ENCODE data around the gene HBM. TPM values are rescaled to one million over a fixed set of nuclear protein-coding genes. Genes with fewer than 3 reads are reported as not detected.

HBM gene
- total RNA-seq, 2 experiments from 2014 or later: not detected

DNA sequence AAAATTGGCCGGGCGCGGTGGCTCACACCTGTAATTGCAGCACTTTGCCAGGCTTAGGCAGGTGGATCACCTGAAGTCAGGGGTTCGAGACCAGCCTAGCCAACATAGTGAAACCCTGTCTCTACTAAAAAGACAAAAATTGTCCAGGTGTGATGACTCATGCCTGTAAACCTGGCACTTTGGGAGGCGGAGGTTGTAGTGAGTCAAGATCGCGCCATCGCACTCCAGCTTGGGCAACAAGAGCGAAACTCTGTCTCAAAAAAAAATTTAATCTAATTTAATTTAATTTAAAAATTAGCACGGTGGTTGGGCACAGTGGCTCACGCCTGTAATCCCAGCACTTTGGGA is 12.9 kb downstream of the HBM start:
- ATAC-seq (ENCODE audit: low read depth) (no peak), DNase-seq (no peak)
- no peak overlapping the region for H3K27ac Mint-ChIP-seq
- no peak overlapping the region for H3K4me3 Mint-ChIP-seq
- POLR2A ChIA-PET: no interaction called here
- H3K4me1 Mint-ChIP-seq: peaks cover 5% of the 10 kb centered on the region
- no peaks in the 10 kb centered on the region for H3K36me3 Mint-ChIP-seq
- peaks cover 47% of the 10 kb centered on the region for H3K27me3 Mint-ChIP-seq
- H3K9me3 Mint-ChIP-seq: no peaks in the 10 kb centered on the region

DNA sequence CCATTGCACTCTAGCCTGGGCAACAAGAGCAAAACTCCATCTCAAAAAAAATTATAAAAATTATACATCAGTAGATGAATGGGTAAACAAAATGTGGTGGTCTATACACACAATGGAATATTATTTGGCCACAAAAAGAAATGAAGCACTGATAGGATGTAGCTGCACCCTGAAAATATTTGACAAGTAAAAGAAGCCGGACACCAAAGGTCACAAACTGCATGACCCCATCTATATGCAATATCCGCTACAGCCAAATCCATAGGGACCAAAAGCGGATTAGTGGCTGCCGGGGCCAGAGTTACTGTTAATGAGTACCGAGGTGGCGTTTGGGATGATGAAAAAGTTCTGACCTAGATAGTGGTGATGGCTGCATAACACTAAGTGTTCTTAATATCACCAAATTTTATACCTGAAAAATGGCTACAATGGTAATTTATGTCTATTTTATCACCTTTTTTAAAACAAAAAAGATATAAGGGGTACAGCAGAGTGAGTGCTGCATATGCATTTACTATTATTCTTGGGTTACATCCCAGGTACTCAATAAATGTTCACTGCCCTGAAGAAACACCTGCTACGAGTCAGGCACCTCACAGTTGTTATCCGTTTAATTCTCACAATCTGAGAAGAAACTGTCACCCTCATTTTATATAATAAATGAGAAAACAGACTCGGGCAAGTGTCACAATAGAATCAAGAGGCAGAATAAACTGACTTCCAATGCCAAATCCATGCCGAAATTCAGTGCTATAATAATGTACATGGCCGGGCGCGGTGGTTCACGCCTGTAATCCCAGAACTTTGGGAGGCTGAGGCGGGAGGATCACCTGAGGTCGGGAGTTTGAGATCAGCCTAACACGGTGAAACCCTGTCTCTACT is 13.7 kb downstream of the HBM start:
- Mint-ChIP-seq H3K9me3 (no peaks in the 10 kb centered on the region), H3K4me1 (peaks cover 5% of the 10 kb centered on the region), H3K27me3 (peaks cover 44% of the 10 kb centered on the region), H3K27ac (no peak overlapping the region), H3K4me3 (peak overlapping the region; percentile 5), H3K36me3 (no peaks in the 10 kb centered on the region)
- ATAC-seq (ENCODE audit: low read depth) (no peak), DNase-seq (no peak)
- POLR2A ChIA-PET: no interaction called here

DNA sequence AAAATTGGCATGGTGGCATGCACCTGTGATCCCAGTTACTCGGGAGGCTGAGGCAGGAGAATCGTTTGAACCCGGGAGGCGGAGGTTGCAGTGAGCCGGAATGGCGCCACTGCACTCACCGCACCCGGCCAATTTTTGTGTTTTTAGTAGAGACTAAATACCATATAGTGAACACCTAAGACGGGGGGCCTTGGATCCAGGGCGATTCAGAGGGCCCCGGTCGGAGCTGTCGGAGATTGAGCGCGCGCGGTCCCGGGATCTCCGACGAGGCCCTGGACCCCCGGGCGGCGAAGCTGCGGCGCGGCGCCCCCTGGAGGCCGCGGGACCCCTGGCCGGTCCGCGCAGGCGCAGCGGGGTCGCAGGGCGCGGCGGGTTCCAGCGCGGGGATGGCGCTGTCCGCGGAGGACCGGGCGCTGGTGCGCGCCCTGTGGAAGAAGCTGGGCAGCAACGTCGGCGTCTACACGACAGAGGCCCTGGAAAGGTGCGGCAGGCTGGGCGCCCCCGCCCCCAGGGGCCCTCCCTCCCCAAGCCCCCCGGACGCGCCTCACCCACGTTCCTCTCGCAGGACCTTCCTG is 14.4 kb downstream of the HBM start, which contains the start of gene HBQ1:
TSS of gene HBQ1 (plus strand) at position 359 of the 575 bp plus-strand sequence. CDS start at position 387, 28 bp downstream.
- Mint-ChIP-seq H3K27ac (no peak within 1 kb of the TSS), H3K9me3 (no peaks in the 10 kb centered on the region), H3K4me1 (no peaks in the 10 kb centered on the region), H3K36me3 (no peaks in the 10 kb centered on the region), H3K27me3 (peaks cover 37% of the 10 kb centered on the region), H3K4me3 (peak within 1 kb of the TSS; percentile 5)
- POLR2A ChIA-PET: no interaction called here
- peak; percentile 70 for DNase-seq
- ATAC-seq (ENCODE audit: low read depth): peak; percentile 10

DNA sequence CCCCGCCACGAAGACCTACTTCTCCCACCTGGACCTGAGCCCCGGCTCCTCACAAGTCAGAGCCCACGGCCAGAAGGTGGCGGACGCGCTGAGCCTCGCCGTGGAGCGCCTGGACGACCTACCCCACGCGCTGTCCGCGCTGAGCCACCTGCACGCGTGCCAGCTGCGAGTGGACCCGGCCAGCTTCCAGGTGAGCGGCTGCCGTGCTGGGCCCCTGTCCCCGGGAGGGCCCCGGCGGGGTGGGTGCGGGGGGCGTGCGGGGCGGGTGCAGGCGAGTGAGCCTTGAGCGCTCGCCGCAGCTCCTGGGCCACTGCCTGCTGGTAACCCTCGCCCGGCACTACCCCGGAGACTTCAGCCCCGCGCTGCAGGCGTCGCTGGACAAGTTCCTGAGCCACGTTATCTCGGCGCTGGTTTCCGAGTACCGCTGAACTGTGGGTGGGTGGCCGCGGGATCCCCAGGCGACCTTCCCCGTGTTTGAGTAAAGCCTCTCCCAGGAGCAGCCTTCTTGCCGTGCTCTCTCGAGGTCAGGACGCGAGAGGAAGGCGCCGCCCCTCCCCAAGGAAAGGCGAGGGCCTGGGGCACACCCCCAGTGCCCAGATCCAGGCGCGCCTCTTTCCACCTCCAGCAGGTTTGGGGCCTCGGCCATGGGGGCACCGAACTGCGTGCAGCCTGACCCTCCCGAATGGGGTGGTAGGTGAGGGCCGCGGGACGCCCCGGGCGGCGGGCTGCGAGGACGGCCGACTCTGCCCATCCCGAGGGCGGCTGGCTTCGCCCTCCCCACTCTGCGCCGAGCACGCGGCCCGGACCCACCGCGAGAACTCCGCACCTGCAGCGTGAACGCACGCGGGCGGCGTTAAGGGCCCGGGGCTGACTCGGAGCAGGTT is 15.1 kb downstream of the HBM start:
- ATAC-seq (ENCODE audit: low read depth): peak; percentile 84
- H3K4me3 Mint-ChIP-seq: no peak overlapping the region
- POLR2A ChIA-PET: interaction anchor here (0.7 kb wide), 1 partner anchor 55 kb away, joined by 4 read pairs; no protein-coding TSS in a partner anchor
- H3K36me3 Mint-ChIP-seq: peaks cover 3% of the 10 kb centered on the region
- H3K9me3 Mint-ChIP-seq: no peaks in the 10 kb centered on the region
- no peak overlapping the region for H3K27ac Mint-ChIP-seq
- H3K27me3 Mint-ChIP-seq: peaks cover 30% of the 10 kb centered on the region
- H3K4me1 Mint-ChIP-seq: no peaks in the 10 kb centered on the region
- peak; percentile 92 for DNase-seq

DNA sequence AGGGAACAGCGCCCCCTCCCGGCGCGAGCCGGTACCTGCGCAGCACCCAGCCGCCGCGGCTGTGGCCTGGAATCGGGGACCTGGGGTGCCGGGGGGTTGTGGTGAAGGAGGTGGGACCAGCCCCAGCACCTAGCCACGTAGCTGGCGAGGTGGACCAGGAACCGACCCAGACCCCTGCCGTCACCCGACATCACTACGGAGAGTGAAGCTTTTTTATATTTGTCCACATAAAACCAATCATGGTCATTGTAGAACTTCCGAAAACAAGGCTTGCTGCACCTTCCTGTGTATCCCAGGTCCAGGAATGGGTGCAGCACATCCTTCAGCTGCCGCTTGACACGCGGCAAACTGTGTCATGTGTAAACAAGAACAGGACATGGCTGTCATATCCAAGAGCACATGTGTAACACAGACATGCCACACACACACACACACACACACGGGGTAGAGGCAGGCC is 15.8 kb downstream of the HBM start:
- no peak overlapping the region for H3K27ac Mint-ChIP-seq
- peaks cover 3% of the 10 kb centered on the region for H3K36me3 Mint-ChIP-seq
- POLR2A ChIA-PET: interaction anchor here (0.5 to 0.7 kb wide), 2 partner anchors 56 to 60 kb away, joined by 4 read pairs; no protein-coding TSS in a partner anchor
- DNase-seq: no peak
- ATAC-seq (ENCODE audit: low read depth): no peak
- no peak overlapping the region for H3K4me3 Mint-ChIP-seq
- H3K9me3 Mint-ChIP-seq: no peaks in the 10 kb centered on the region
- H3K4me1 Mint-ChIP-seq: no peaks in the 10 kb centered on the region
- H3K27me3 Mint-ChIP-seq: peaks cover 28% of the 10 kb centered on the region

DNA sequence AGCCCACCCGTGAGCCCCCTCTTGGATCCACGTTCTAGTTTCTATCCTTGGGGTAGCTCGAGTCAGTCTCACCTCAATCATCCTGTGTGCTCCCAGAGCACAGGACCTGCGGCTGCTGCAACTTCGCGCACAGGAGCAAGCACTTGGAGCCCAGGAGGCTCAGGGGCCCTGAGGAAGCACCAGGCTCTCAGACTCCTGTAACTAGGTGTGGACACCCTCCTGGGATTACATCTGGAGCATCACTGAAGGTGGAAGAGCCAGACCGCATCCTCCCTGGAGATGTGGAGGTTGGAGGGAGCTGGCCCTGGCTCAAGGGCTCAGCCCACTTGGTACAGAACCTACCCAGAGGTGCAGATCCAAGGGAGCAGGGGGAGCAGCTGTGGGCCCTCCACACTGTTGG is 17.2 kb downstream of the HBM start:
- Mint-ChIP-seq H3K4me1 (no peaks in the 10 kb centered on the region), H3K36me3 (peaks cover 4% of the 10 kb centered on the region), H3K9me3 (no peaks in the 10 kb centered on the region), H3K27ac (no peak overlapping the region), H3K27me3 (peaks cover 20% of the 10 kb centered on the region), H3K4me3 (no peak overlapping the region)
- DNase-seq (no peak), ATAC-seq (ENCODE audit: low read depth) (no peak)
- POLR2A ChIA-PET: interaction anchor here (1.4 kb wide), 1 partner anchor 45 kb away, joined by 3 read pairs; the partner anchor contains the start of gene NPRL3

DNA sequence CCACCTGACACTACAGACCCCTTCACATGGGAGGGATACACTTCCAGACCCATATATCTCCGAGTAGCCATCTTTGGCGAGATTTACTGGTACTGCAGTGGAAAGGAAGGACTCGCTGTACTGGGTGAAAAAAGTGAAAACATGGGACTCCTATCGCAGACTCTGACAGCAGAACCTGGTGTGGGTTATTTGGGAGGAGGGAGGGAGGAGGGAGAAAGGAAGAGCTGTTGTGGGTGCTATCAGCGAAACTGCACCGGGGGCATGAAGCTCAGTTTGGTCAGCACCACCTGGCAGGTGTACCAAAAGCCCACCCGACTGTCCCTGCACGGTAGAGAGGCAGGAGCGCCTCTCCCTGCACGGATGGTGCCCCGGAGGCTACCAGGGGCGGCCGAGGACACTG is 19.4 kb downstream of the HBM start:
- Mint-ChIP-seq H3K4me3 (no peak overlapping the region), H3K36me3 (peaks cover 8% of the 10 kb centered on the region), H3K27me3 (no peaks in the 10 kb centered on the region), H3K27ac (no peak overlapping the region), H3K4me1 (peaks cover 5% of the 10 kb centered on the region), H3K9me3 (no peaks in the 10 kb centered on the region)
- DNase-seq (no peak), ATAC-seq (ENCODE audit: low read depth) (no peak)
- POLR2A ChIA-PET: no interaction called here

DNA sequence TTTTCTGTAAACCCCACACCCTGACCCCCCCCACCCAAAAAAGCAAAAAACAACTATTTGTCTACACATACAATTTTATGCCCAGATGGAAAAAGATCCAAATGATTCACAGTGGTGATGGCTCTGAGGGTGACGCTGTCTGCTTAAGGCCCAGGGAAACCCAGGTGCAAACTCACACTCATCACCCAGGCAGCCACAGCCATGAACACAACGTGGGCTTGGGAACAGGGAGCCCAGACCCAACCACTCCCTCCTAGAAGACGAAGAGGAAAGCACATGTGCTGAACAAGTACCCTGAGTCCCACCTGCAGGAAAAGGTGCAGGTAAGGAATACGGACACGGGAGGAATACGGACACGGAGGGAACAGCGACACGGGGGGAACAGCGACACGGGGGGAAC is 19.9 kb downstream of the HBM start:
- no peak for ATAC-seq (ENCODE audit: low read depth)
- peaks cover 5% of the 10 kb centered on the region for H3K4me1 Mint-ChIP-seq
- DNase-seq: no peak
- no peak overlapping the region for H3K4me3 Mint-ChIP-seq
- no peaks in the 10 kb centered on the region for H3K27me3 Mint-ChIP-seq
- H3K27ac Mint-ChIP-seq: no peak overlapping the region
- POLR2A ChIA-PET: no interaction called here
- peaks cover 8% of the 10 kb centered on the region for H3K36me3 Mint-ChIP-seq
- no peaks in the 10 kb centered on the region for H3K9me3 Mint-ChIP-seq

DNA sequence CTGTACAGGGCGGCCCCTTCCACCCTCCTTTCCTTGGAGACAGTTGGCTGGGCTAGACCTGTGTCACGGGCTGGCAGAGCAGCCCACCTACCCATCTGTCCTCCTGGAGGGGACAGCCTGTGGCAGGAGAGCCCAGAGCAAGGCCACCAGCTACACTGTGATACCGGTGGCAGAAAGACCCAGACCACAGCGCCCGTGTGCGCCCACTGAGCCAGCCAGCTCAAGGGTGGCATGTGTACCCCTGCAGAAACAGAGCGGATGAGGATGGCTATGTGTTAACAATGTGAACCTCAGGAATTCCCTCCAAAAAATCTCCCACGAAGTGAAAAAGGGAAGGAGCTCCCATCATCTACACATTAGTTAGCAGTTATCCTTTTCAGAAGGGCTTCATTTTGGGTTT is 21.6 kb downstream of the HBM start:
- POLR2A ChIA-PET: no interaction called here
- no peak for ATAC-seq (ENCODE audit: low read depth)
- H3K36me3 Mint-ChIP-seq: peaks cover 12% of the 10 kb centered on the region
- H3K27ac Mint-ChIP-seq: no peak overlapping the region
- no peak overlapping the region for H3K4me3 Mint-ChIP-seq
- no peak for DNase-seq
- H3K27me3 Mint-ChIP-seq: no peaks in the 10 kb centered on the region
- H3K9me3 Mint-ChIP-seq: no peaks in the 10 kb centered on the region
- H3K4me1 Mint-ChIP-seq: peaks cover 5% of the 10 kb centered on the region

DNA sequence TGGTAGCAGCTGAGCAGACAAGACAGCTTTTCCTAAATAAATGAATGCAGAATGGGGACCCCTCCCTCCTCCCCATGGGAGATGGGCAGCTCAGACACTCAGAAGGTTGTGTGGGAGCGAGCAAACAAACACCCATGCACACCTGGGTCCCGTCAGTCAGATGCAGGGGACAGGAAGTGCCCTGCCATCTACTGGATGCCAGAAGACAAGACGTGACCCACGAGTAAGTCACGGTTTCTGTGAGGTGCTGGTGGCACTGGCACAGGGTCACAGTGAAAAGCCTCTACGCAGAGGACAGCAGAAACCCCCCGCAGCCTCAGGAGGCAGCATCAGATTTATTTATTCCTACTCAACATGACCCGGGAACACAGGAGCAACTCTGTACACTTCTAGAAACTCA is 22.9 kb downstream of the HBM start:
- H3K27me3 Mint-ChIP-seq: no peaks in the 10 kb centered on the region
- H3K4me1 Mint-ChIP-seq: peaks cover 5% of the 10 kb centered on the region
- no peak overlapping the region for H3K4me3 Mint-ChIP-seq
- H3K27ac Mint-ChIP-seq: peak overlapping the region; percentile 56
- no peak for DNase-seq
- no peaks in the 10 kb centered on the region for H3K9me3 Mint-ChIP-seq
- POLR2A ChIA-PET: interaction anchor here (1.2 kb wide), 1 partner anchor 39 kb away, joined by 3 read pairs; no protein-coding TSS in a partner anchor
- peak; percentile 92 for ATAC-seq (ENCODE audit: low read depth)
- peaks cover 13% of the 10 kb centered on the region for H3K36me3 Mint-ChIP-seq

DNA sequence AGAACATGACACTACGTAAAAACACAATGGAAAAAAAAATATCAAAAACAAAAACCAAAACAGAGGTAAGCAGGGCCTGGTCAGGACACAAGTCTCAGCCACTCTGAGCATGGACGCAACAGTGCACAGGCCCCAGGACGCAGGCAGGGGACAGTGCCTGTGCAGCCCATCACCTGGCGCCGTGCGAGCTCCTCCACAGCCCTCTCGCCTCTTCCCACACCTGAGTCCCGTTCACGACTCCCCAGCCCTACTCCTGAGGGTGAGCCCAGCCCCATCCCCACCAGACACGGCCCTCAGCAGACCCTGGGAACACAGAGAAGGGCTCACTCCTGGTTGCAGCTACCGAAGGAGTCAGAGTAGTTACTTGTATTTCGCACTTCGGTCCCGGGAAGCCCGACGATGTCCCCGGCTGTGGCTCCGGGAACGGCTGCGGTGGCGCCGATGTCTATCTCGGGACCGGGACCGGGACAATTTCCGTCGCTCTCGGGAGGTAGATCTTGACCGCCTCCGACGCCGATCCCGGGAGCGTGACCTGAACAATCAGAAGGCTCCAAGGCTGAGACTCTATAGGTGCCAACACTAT is 23.9 kb downstream of the HBM start:
- H3K9me3 Mint-ChIP-seq: no peaks in the 10 kb centered on the region

DNA sequence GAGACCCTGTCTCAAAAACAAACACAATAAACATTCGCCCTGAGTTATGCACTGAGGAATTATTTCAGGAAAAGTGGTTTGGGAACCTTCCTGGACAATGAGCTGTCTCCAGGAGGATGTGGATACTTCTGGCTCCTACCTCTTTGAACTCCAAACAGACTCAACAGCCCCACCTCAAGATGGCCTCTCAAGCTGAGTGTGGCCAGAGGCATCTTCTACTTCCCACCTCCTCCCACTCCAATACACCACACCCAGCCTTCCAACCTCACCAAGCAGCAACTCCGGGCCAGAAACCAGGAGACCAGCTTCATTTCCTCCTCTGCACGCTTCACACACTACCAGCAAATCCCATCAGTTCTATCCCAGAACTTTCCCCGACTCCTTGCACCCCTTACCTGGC is 26.1 kb downstream of the HBM start:
- Mint-ChIP-seq H3K27ac (no peak overlapping the region), H3K27me3 (no peaks in the 10 kb centered on the region)

More for the DNA sequence above, 23.9 kb downstream of the HBM start:
- H3K36me3 Mint-ChIP-seq: peaks cover 13% of the 10 kb centered on the region
- DNase-seq (no peak), ATAC-seq (ENCODE audit: low read depth) (no peak)
- no peaks in the 10 kb centered on the region for H3K27me3 Mint-ChIP-seq
- no peak overlapping the region for H3K4me3 Mint-ChIP-seq
- H3K4me1 Mint-ChIP-seq: peaks cover 5% of the 10 kb centered on the region
- H3K27ac Mint-ChIP-seq: no peak overlapping the region
- POLR2A ChIA-PET: interaction anchor here (1.2 kb wide), 1 partner anchor 38 kb away, joined by 3 read pairs; no protein-coding TSS in a partner anchor

DNA sequence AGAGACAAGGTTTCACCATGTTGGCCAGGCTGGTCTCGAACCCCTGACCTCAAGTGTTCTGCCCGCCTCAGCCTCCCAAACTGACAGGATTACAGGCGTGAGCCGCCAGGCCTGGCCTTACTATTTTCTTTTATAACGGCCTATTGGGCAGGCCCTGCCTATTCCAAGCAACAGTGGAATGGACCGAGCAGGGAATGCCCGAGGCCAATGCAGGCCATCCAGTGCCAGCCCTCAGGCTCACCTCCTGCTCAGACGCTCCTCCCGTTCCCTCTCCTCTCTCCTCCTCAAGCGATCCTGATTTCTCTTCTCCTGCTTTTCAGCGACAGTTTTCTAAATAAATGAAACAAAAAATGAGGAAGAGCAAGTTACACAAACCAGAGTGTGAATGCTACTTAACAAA is 26.9 kb downstream of the HBM start:
- no peak for DNase-seq
- H3K27me3 Mint-ChIP-seq: no peaks in the 10 kb centered on the region
- ATAC-seq (ENCODE audit: low read depth): no peak
- no peak overlapping the region for H3K27ac Mint-ChIP-seq
- peaks cover 10% of the 10 kb centered on the region for H3K36me3 Mint-ChIP-seq
- no peaks in the 10 kb centered on the region for H3K9me3 Mint-ChIP-seq
- H3K4me1 Mint-ChIP-seq: peaks cover 5% of the 10 kb centered on the region
- POLR2A ChIA-PET: interaction anchor here (0.7 kb wide), 2 partner anchors 67 to 259 kb away, joined by 3 read pairs; no protein-coding TSS in a partner anchor
- H3K4me3 Mint-ChIP-seq: no peak overlapping the region

More for the DNA sequence above, 26.1 kb downstream of the HBM start:
- DNase-seq (no peak), ATAC-seq (ENCODE audit: low read depth) (no peak)
- Mint-ChIP-seq H3K36me3 (peaks cover 12% of the 10 kb centered on the region), H3K4me3 (no peak overlapping the region), H3K9me3 (no peaks in the 10 kb centered on the region), H3K4me1 (peaks cover 5% of the 10 kb centered on the region)
- POLR2A ChIA-PET: no interaction called here
